GM06990 (cell line): ENCODE results near the gene RP2.

Experiments
- DNase-seq: peaks from one replicate; pipeline ENCODE4 v3.0.0-alpha.2; 2011; ENCODE audit not compliant: insufficient read length; ENCODE audit errors: extremely low read depth
- H3K27me3 ChIP-seq: replicated peaks from 2 replicates; pipeline ENCODE4 v1.6.0; 2011; ENCODE audit warnings: low read length; ENCODE audit not compliant: control insufficient read depth, insufficient read depth
- H3K36me3 ChIP-seq: 2 replicates; pipeline ENCODE4 v1.5.1; 2011; ENCODE audit warnings: low read length; ENCODE audit not compliant: control insufficient read depth, insufficient read depth
- H3K4me3 ChIP-seq: replicated peaks from 2 replicates; pipeline ENCODE4 v1.5.1; 2011; ENCODE audit warnings: low read depth, mild to moderate bottlenecking, control low read depth, low read length
- TF ChIP-seq, protein P1 (sequence below): IDR thresholded peaks from 2 replicates; pipeline ENCODE4 v1.5.1; 2011; ENCODE audit warnings: low read length, control low read depth, mild to moderate bottlenecking, inconsistent platforms; ENCODE audit not compliant: insufficient read depth, poor library complexity, severe bottlenecking

RP2 gene

DNA sequence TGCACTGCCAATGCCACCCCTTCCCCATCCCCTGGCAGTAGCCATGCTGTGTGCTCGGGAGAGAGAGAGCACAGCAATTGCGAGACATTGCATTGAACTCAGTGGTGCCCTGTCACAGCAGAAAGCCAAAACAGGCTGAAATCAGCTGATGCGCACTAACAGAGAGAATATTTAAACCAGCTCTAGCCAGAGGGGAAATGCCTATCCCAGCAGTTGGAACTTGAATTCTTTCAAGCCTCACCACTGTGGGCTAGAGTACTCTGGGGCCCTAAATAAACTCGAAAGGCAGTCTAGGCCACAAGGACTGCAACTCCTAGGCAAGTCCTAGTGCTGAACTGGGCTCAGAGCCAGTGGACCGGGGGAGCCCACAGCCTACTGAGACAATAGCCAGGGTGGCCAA is 17.7 kb upstream of the RP2 start:
- no peaks in the 10 kb centered on the region for H3K36me3 ChIP-seq
- TF ChIP-seq, protein P1, sequence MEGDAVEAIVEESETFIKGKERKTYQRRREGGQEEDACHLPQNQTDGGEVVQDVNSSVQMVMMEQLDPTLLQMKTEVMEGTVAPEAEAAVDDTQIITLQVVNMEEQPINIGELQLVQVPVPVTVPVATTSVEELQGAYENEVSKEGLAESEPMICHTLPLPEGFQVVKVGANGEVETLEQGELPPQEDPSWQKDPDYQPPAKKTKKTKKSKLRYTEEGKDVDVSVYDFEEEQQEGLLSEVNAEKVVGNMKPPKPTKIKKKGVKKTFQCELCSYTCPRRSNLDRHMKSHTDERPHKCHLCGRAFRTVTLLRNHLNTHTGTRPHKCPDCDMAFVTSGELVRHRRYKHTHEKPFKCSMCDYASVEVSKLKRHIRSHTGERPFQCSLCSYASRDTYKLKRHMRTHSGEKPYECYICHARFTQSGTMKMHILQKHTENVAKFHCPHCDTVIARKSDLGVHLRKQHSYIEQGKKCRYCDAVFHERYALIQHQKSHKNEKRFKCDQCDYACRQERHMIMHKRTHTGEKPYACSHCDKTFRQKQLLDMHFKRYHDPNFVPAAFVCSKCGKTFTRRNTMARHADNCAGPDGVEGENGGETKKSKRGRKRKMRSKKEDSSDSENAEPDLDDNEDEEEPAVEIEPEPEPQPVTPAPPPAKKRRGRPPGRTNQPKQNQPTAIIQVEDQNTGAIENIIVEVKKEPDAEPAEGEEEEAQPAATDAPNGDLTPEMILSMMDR = no peak
- H3K27me3 ChIP-seq = no peaks in the 10 kb centered on the region
- H3K4me3 ChIP-seq = no peak overlapping the region
- no peak for DNase-seq

DNA sequence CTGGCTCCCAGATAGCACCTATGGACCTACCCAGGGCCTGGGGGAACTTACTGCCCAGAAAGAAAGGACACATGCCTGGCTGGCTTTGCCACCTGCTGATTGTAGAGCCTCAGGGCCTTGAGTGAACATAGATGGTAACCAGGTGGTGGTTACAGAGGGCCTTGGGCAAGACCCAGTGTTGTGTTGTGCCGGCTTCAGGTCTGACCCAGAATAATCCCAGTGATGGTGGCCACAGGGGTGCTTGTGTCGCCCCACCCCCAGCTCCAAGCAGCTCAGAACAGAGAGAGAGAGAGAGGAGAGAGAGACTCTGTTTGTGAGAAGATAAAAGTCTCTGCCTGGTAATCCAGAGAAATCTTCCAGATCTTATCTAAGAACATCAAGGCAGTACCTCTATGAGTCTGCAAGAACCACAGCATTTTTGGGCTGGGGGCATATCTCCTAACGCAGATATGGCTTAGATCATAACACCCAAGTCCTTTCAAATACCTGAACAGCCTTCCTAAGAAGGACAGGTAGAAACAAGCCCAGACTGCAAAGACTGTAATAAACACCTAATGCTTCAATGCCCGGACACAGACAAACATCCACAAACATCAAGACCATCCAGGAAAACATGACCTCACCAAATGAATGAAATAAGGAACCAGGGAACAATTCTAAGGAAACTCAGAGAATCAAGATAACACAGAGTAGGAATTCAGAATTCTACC is 16.3 kb upstream of the RP2 start:
- H3K27me3 ChIP-seq = no peaks in the 10 kb centered on the region
- TF ChIP-seq, protein P1 = no peak
- no peaks in the 10 kb centered on the region for H3K36me3 ChIP-seq
- DNase-seq = no peak
- no peak overlapping the region for H3K4me3 ChIP-seq

DNA sequence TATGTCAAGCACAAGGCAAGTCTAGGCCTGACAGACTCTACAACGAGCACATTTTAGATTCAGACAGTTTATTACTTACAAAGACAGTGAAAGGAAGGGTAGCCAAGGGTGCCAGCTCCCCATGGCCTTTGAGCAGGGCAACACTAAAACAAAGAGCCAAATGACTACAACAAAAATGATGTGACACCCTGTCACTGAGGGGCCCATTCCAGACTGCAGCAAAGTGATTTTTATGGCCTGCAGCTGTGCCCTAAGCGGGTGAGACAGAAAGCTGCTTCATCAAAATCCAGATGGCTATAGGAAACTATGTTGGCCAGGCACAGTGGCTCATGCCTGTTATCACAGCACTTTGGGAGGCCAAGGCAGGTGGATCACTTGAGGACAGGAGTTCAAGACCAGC is 13.4 kb upstream of the RP2 start:
- H3K27me3 ChIP-seq = no peaks in the 10 kb centered on the region
- TF ChIP-seq, protein P1 = no peak
- H3K36me3 ChIP-seq = no peaks in the 10 kb centered on the region
- DNase-seq = no peak
- H3K4me3 ChIP-seq = no peak overlapping the region

DNA sequence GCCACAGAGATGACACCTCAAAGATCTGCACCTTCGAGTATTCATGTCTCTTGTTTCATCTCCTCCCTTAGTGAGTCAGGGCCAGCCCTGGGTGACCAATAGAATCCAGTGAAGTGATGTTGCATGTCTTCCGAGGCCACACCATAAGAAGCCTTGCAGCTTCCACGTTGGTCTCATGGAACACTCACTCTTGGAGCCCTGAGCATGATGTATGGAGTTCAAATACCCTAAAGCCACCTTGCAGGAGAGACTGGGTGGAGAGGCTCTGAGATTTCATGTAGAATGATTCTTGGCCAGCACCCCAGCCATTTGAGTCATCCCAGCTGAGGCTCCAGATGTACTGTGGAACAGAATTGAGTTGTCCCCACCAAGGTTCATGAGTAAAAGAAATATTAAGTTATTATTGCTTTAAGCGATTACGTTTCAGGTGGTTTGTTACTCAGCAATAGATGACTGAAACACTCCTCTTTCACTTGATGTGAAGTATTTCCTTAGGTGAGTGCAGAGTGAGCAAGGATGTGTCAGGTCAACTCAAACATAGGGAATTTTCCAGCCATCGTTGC is 5.0 kb upstream of the RP2 start:
- Histone ChIP-seq H3K4me3 (no peak overlapping the region), H3K36me3 (no peaks in the 10 kb centered on the region), H3K27me3 (no peaks in the 10 kb centered on the region; the same call in 1 of the 2 replicates)
- TF ChIP-seq, protein P1 = no peak
- DNase-seq = no peak

DNA sequence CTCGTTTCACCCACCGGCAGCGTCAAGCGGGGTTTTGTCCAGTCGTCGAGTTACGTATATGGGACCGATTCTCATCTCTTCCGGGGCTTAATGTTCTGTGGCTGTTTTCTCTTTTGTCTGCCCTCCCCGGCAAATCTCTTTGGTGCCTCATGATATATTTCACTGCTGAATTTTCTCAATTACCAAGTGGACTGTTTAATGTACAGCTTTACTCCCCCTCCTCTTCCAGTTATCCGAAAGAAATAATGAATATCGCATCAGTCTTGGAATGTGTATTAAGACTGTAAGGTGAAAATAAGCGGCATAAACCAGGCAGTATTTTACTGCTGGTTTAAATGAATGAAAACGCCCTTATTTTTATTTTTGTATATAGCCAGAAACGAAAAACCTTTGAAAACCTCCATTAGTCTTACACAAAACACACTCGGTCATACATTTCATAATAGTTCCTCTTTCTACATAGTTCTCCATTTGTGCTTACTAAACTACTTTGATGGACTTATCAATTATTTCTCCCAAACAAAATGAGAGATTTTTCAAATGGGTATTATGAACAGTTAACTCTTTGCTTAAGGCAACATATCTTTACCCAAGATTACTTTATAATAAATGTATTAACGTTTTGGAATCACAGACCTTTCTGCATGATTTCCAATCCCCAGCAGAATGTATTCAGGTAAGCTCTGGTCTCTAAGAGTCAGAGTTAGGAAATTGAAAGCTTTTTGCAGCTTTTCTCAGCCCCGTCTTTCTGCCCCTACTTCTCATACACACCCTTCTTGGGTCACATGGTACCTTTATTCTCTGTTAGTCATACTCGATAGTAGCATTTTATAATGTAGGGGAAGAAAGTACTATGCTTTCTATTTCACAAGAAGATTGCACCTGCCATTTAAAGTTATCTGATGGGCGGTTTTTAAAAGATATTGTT is 979 bp downstream of the RP2 start:
- no peaks in the 10 kb centered on the region for H3K27me3 ChIP-seq
- TF ChIP-seq, protein P1 = no peak
- H3K36me3 ChIP-seq = no peaks in the 10 kb centered on the region
- H3K4me3 ChIP-seq = peak overlapping the region; percentile 75
- no peak for DNase-seq
